Gastroesophageal sphincter (tissue), 4 donors: ENCODE data around the gene CLEC18A. TPM values are rescaled to one million over a fixed set of nuclear protein-coding genes. Genes with fewer than 3 reads are reported as not detected.

ENCODE experiments used
- ATAC-seq: fragments of 150-250 bp; one replicate; pipeline ENCODE4 v1.9.1; 2016; ENCODE audit warnings: mild to moderate bottlenecking, moderate library complexity
- H3K27ac ChIP-seq, 4 donors: fragments of 200-600 bp; sonication (generic) in 3 of 4; 1 replicate in 3 of 4; 2 replicates in 1 of 4; pipeline ENCODE4 v1.5.1; 2016 to 2019
- H3K27me3 ChIP-seq: fragments of 200-600 bp; sonication (generic); one replicate; pipeline ENCODE4 v1.5.1; 2019
- H3K36me3 ChIP-seq, 2 donors: fragments of 200-600 bp; sonication (generic); one replicate each; pipeline ENCODE4 v1.5.1; 2019; ENCODE audit warnings: control low read depth in 1 of 2
- H3K4me1 ChIP-seq, 3 donors: fragments of 200-600 bp; sonication (generic); 1 replicate in 2 of 3; 2 replicates in 1 of 3; pipeline ENCODE4 v1.5.1; 2016 to 2019; ENCODE audit warnings: control low read depth in 2 of 3
- H3K4me3 ChIP-seq, 2 donors: fragments of 200-600 bp; sonication (generic); one replicate each; pipeline ENCODE4 v1.5.1; 2019; ENCODE audit warnings: mild to moderate bottlenecking in 1 of 2, moderate library complexity in 1 of 2
- H3K9me3 ChIP-seq, 3 donors: fragments of 200-600 bp; sonication (generic); one replicate each; pipeline ENCODE4 v1.5.1; 2017 to 2019; ENCODE audit warnings: control low read depth in 2 of 3
- EP300 ChIP-seq: sonication (generic); formaldehyde crosslinking; IDR thresholded peaks from one replicate; pipeline ENCODE4 v1.6.1; 2017; ENCODE audit warnings: antibody characterized with exemption, mild to moderate bottlenecking
- POLR2A ChIP-seq, 2 donors: fragments of 450-650 bp; IDR thresholded peaks; one replicate each; pipeline ENCODE4 v1.6.1; 2017; ENCODE audit warnings: antibody characterized with exemption in 2 of 2, mild to moderate bottlenecking in 2 of 2, moderate library complexity in 1 of 2
- POLR2AphosphoS5 ChIP-seq: sonication (generic); formaldehyde crosslinking; IDR thresholded peaks from one replicate; pipeline ENCODE4 v1.6.1; 2017; ENCODE audit warnings: antibody characterized with exemption
- WGBS, 2 donors: methylation state at CpG; one replicate each; pipeline ENCODE4 v1.1.5; 2018; ENCODE audit warnings: low coverage in 1 of 2; 5-methylcytosine and 5-hydroxymethylcytosine counted together
- total RNA-seq, 4 donors: library from RNA; depleted of rRNA; stranded (reverse); fragments of >200 nt; gene quantifications; one replicate each; pipeline ENCODE4 v1.1.0, GENCODE V29; 2016
- TF ChIP-seq, protein P1 (sequence below), 4 experiments: fragments of 200-600 bp in 2 of 4; fragments of 450-650 bp in 2 of 4; sonication (generic) in 1 of 4; IDR thresholded peaks; one replicate each; pipeline ENCODE4 v1.5.1; 2017 to 2019; ENCODE audit warnings: antibody characterized with exemption in 4 of 4, mild to moderate bottlenecking in 2 of 4, moderate library complexity in 2 of 4

Gene CLEC18A
- total RNA-seq, 4 donors from 2014 or later: 0.27 to 1.9 (median 0.31) TPM; not detected in 1

DNA sequence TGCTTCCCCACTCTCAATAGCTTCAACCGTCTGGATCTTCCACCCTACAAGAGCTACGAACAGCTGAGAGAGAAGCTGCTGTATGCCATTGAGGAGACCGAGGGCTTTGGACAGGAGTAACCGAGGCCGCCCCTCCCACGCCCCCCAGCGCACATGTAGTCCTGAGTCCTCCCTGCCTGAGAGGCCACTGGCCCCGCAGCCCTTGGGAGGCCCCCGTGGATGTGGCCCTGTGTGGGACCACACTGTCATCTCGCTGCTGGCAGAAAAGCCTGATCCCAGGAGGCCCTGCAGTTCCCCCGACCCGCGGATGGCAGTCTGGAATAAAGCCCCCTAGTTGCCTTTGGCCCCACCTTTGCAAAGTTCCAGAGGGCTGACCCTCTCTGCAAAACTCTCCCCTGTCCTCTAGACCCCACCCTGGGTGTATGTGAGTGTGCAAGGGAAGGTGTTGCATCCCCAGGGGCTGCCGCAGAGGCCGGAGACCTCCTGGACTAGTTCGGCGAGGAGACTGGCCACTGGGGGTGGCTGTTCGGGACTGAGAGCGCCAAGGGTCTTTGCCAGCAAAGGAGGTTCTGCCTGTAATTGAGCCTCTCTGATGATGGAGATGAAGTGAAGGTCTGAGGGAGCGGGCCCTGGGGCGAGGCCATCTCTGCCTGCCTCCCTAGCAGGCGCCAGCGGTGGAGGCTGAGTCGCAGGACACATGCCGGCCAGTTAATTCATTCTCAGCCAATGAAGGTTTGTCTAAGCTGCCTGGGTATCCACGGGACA, 11.1 kb upstream of the CLEC18A start:
- H3K36me3 ChIP-seq: peaks cover 0 to 63% of the 10 kb centered on the region in 2 donors
- 88 to 91% methylated on average over 6 to 7 of the region's 26 CpGs for WGBS, 2 donors
- H3K27me3 ChIP-seq: no peaks in the 10 kb centered on the region
- ATAC-seq: no peak
- TF ChIP-seq, protein P1, sequence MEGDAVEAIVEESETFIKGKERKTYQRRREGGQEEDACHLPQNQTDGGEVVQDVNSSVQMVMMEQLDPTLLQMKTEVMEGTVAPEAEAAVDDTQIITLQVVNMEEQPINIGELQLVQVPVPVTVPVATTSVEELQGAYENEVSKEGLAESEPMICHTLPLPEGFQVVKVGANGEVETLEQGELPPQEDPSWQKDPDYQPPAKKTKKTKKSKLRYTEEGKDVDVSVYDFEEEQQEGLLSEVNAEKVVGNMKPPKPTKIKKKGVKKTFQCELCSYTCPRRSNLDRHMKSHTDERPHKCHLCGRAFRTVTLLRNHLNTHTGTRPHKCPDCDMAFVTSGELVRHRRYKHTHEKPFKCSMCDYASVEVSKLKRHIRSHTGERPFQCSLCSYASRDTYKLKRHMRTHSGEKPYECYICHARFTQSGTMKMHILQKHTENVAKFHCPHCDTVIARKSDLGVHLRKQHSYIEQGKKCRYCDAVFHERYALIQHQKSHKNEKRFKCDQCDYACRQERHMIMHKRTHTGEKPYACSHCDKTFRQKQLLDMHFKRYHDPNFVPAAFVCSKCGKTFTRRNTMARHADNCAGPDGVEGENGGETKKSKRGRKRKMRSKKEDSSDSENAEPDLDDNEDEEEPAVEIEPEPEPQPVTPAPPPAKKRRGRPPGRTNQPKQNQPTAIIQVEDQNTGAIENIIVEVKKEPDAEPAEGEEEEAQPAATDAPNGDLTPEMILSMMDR (IDR thresholded peaks at IDR 0.05): no peak
- no peak for TF ChIP-seq EP300
- no peak for TF ChIP-seq POLR2A (IDR thresholded peaks at IDR 0.05)
- no peaks in the 10 kb centered on the region for H3K9me3 ChIP-seq
- H3K27ac ChIP-seq: no peak overlapping the region
- H3K4me1 ChIP-seq: peaks cover 0 to 9% (median 0%) of the 10 kb centered on the region in 3 donors
- no peak overlapping the region for H3K4me3 ChIP-seq

DNA sequence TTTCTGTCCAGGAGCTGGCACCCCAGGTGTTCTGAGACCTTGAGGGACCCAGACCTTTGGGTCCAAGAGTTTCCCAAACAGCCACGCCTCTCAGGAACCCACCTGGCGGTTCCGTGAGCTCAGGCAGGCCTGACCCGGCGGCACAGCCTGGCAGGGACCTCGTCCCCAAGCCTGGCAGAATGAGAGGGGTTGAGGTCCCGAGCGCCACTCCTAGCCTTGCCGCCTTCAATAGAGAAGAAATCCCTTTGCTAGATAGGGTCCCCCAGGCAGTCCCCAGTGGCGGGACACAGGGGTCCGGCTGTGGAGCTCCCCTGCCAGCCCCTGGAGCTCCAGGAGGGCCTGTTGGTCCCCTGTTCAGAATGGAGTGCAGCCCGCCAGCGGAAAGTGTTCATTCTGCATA, 10.5 kb upstream of the CLEC18A start:
- ATAC-seq: no peak
- H3K4me3 ChIP-seq: no peak overlapping the region
- H3K9me3 ChIP-seq: no peaks in the 10 kb centered on the region
- TF ChIP-seq POLR2AphosphoS5 (no peak), POLR2A (IDR thresholded peaks at IDR 0.05) (no peak), EP300 (no peak)
- TF ChIP-seq, protein P1 (IDR thresholded peaks at IDR 0.05): no peak
- peaks cover 0 to 57% of the 10 kb centered on the region in 2 donors for H3K36me3 ChIP-seq
- peaks cover 0 to 9% (median 0%) of the 10 kb centered on the region in 3 donors for H3K4me1 ChIP-seq
- H3K27me3 ChIP-seq: no peaks in the 10 kb centered on the region
- no peak overlapping the region for H3K27ac ChIP-seq
- no CpG with 5 or more reads among the region's 13 CpGs for WGBS, 2 donors

DNA sequence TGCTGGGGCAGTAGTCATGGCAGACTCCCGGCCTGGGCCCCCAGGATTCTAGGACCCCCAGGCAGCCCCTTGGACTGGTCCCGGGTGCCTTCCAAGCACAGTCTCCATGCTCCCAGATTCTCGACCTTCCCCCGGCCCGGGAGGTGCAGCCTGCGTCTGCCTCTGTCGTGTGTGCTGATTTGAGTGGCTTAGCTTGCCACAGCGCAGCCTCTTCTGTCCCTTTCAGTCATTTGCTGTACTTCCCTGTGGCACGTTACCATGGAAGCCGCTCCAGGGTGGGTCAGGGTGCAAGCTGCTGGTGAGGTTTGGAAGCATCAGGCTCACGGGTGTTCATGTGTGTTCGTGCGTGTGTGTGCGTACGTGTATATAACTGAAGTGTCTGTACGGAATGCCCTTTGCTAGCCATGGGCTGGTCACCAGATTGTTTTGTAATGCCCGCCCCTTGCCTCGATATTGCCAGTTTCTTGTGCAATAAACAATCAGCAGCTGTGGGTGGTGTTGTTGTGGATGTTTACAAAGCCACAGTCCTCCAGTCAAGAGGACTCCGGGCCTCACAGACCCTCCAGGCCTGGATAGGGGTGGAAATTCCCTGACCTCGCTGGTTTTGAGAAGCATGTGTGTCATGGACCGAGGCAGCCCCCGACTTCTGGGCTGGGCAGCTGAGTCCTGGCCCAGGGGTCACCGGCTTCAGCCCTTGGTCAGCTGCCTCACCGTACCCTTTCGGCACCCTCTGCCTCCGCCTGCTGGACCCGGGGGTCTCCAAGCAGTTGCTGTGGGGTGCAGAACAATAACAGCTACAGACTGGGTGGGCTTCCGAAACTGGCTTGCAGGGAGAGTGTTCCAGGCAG, 9.7 kb upstream of the CLEC18A start:
- WGBS, 2 donors: 87% methylated on average over 3 of the region's 28 CpGs; no CpG with 5 or more reads in 1 of the 2 donors
- Histone ChIP-seq H3K27me3 (no peaks in the 10 kb centered on the region), H3K27ac (no peak overlapping the region), H3K9me3 (no peaks in the 10 kb centered on the region), H3K4me3 (no peak overlapping the region), H3K36me3 (peaks cover 0 to 49% of the 10 kb centered on the region in 2 donors), H3K4me1 (peaks cover 0 to 9% (median 0%) of the 10 kb centered on the region in 3 donors)
- no peak for ATAC-seq
- TF ChIP-seq POLR2A (IDR thresholded peaks at IDR 0.05) (no peak), EP300 (no peak), POLR2AphosphoS5 (no peak)
- TF ChIP-seq, protein P1 (IDR thresholded peaks at IDR 0.05): no peak

DNA sequence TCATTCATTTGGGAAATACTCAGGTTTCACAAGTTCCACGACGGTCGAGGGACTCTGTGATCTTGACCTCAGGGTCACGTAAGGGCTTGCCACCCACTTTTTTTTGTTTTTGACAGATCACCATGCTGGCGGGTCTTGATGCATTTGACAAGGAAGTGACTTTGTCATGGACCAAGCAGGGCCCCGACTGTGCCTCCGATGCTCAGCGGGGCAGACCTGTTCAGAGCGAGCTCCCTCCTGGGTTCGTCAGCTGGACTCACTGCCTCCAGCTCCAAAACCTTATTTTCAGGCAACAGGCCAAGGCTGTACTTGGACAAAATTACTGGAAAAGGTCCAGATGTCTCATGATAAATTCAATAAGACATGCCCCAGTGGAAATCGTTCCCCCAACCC, 9.0 kb upstream of the CLEC18A start:
- peaks cover 0 to 9% (median 0%) of the 10 kb centered on the region in 3 donors for H3K4me1 ChIP-seq
- no peak for ATAC-seq
- H3K4me3 ChIP-seq: no peak overlapping the region
- 57% methylated on average over 2 to 5 of the region's 11 CpGs for WGBS, 2 donors
- no peaks in the 10 kb centered on the region for H3K27me3 ChIP-seq
- peaks cover 0 to 42% of the 10 kb centered on the region in 2 donors for H3K36me3 ChIP-seq
- no peak overlapping the region for H3K27ac ChIP-seq
- TF ChIP-seq, protein P1 (IDR thresholded peaks at IDR 0.05): no peak
- TF ChIP-seq POLR2A (IDR thresholded peaks at IDR 0.05) (no peak), EP300 (no peak), POLR2AphosphoS5 (no peak)
- H3K9me3 ChIP-seq: no peaks in the 10 kb centered on the region
